Ascending aorta (tissue), 2 donors: ENCODE measurements around the gene SLC25A21. TPM values are rescaled to one million over a fixed set of nuclear protein-coding genes. Genes with fewer than 3 reads are reported as not detected.

Source experiments
- DNase-seq, 2 donors: peaks; one replicate each; pipeline ENCODE4 v3.0.0-alpha.2; 2019; ENCODE audit warnings: low spot score in 2 of 2
- H3K27ac ChIP-seq, 2 donors: fragments of 200-600 bp; sonication (generic); one replicate each; pipeline ENCODE4 v1.5.1; 2016 to 2017; ENCODE audit warnings: mild to moderate bottlenecking in 1 of 2
- H3K27me3 ChIP-seq: fragments of 200-600 bp; sonication (generic); one replicate; pipeline ENCODE4 v1.5.1; 2017
- H3K36me3 ChIP-seq, 2 donors: fragments of 200-600 bp; sonication (generic); one replicate each; pipeline ENCODE4 v1.5.1; 2016
- H3K4me1 ChIP-seq, 2 donors: fragments of 200-600 bp; sonication (generic); one replicate each; pipeline ENCODE4 v1.5.1; 2016 to 2017; ENCODE audit warnings: mild to moderate bottlenecking in 1 of 2
- H3K4me3 ChIP-seq, 2 donors: fragments of 200-600 bp; sonication (generic); one replicate each; pipeline ENCODE4 v1.5.1; 2016 to 2017; ENCODE audit warnings: mild to moderate bottlenecking in 1 of 2
- H3K9me3 ChIP-seq, 2 donors: fragments of 200-600 bp; sonication (generic); one replicate each; pipeline ENCODE4 v1.5.1; 2016
- intact Hi-C: fragments of 100-400 bp; cut with DNase I; formaldehyde crosslinking; loops from one replicate; pipeline ENCODE4 v1.15.1; 2023
- total RNA-seq: library from RNA; depleted of rRNA; stranded (reverse); fragments of >200 nt; gene quantifications from one replicate; pipeline ENCODE4 v1.1.0, GENCODE V29; 2016
- TF ChIP-seq, protein P1 (sequence below), 3 experiments: fragments of 200-600 bp in 2 of 3; fragments of 450-650 bp in 1 of 3; sonication (generic) in 2 of 3; IDR thresholded peaks; one replicate each; pipeline ENCODE4 v1.5.1; 2016 to 2019; ENCODE audit warnings: antibody characterized with exemption in 3 of 3, mild to moderate bottlenecking in 1 of 3, moderate library complexity in 1 of 3

Gene SLC25A21
- total RNA-seq, 1 donor from 2014 or later, result not detected

DNA sequence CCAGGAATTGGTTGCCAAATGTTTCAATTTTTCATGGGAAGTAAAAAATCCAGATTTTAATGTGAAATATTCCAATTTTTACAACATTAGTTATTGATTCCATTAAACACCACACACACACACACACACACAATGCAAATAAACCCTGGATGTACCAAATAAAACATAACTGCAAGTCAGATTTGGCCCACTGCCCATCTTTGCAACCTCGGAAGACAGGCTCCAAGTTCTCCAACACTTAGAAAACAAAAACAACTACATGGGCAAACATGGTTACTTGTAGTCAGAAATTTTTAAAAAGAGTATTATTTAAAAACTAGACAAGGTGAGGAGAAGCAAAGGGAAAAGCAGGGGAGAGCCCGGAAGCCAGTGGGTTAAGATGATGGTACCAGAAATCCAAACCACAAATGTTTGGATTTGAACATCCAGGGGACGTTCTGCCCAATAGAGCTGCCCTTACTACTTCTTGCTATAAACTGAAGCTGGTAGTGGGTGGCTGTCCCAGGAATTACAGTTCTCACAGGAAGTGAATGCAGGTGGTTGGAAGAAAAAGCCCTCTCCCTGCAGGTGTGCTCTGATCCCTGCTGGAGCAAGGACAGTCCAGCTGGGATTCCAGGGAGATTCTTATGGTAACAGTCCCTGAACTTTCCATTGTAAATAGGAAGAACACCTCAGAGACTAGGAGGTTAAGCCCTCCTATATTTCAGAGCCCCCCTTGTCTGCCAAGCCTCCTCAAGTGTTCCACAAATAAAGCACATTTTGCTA, 111.7 kb downstream of the SLC25A21 start:
- no peak overlapping the region for H3K27ac ChIP-seq
- no peak overlapping the region for H3K4me3 ChIP-seq
- H3K36me3 ChIP-seq, result no peaks in the 10 kb centered on the region
- DNase-seq, result no peak
- H3K4me1 ChIP-seq, result no peaks in the 10 kb centered on the region
- no peaks in the 10 kb centered on the region for H3K9me3 ChIP-seq
- TF ChIP-seq, protein P1, sequence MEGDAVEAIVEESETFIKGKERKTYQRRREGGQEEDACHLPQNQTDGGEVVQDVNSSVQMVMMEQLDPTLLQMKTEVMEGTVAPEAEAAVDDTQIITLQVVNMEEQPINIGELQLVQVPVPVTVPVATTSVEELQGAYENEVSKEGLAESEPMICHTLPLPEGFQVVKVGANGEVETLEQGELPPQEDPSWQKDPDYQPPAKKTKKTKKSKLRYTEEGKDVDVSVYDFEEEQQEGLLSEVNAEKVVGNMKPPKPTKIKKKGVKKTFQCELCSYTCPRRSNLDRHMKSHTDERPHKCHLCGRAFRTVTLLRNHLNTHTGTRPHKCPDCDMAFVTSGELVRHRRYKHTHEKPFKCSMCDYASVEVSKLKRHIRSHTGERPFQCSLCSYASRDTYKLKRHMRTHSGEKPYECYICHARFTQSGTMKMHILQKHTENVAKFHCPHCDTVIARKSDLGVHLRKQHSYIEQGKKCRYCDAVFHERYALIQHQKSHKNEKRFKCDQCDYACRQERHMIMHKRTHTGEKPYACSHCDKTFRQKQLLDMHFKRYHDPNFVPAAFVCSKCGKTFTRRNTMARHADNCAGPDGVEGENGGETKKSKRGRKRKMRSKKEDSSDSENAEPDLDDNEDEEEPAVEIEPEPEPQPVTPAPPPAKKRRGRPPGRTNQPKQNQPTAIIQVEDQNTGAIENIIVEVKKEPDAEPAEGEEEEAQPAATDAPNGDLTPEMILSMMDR (IDR thresholded peaks at IDR 0.05), result no peak
- intact Hi-C loops, result no loop called here
- no peaks in the 10 kb centered on the region for H3K27me3 ChIP-seq

DNA sequence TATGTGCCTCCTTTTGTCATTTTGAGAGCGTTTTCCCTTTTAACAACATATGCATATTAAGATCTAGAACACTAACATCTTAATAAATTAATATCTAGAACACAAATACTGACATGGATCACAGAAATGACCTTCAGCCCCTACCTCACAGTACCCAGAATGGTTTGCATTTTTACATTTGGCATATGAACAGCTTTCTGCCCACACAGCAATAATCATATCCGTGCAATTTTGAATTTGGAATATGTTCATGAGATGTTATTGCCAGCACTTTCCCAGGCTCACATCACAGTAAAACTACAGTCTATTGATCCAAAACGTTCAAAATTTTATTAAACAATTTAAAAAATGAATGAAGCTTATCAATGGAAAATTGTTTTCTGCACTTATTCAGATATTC, 114.6 kb downstream of the SLC25A21 start:
- TF ChIP-seq, protein P1 (IDR thresholded peaks at IDR 0.05), result no peak
- H3K9me3 ChIP-seq, result peaks cover 0 to 5% of the 10 kb centered on the region in 2 donors
- intact Hi-C loops, result no loop called here
- H3K4me1 ChIP-seq, result no peaks in the 10 kb centered on the region
- H3K4me3 ChIP-seq, result no peak overlapping the region
- no peak overlapping the region for H3K27ac ChIP-seq
- no peak for DNase-seq
- no peaks in the 10 kb centered on the region for H3K36me3 ChIP-seq
- H3K27me3 ChIP-seq, result no peaks in the 10 kb centered on the region

DNA sequence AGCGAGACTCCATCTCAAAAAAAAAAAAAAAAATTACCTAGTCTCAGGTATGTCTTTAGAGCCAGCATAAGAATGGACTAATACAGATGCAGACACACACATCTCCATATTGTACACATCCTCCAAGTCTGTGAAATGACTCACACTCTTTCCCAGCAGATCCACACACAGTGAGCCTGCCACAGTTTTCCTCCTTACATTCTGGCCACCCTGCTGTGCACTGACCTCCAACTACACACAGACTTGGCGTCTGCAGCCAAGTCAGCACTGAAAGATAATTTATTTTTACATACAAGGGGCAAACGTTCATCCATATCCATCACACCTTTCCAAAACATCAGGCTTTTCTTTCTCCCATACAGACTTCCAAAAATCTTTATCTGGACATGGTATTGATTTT, 115.9 kb downstream of the SLC25A21 start:
- Histone ChIP-seq H3K4me1 (no peaks in the 10 kb centered on the region), H3K9me3 (peaks cover 0 to 5% of the 10 kb centered on the region in 2 donors), H3K36me3 (no peaks in the 10 kb centered on the region), H3K27ac (no peak overlapping the region), H3K27me3 (no peaks in the 10 kb centered on the region), H3K4me3 (no peak overlapping the region)
- TF ChIP-seq, protein P1 (IDR thresholded peaks at IDR 0.05), result no peak
- intact Hi-C loops, result no loop called here
- no peak for DNase-seq

DNA sequence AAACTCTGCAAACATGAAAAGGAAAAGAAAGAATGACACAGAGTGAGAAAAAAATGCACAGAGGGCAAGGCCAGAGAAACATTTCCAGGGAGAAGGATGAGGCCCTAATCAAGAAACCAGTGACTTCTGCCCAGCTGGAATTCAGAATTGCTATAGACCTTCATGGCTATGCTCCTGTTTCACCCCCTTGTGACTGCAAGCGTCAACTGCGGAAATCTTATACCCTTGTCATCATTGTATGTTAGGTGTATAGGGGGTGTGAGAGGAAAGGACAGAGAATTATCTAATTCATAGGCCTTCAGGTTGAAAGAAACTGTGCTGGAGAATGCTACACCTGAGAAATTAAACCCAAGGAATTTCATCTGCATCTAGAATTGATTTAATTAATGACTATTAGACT, 117.5 kb downstream of the SLC25A21 start:
- Histone ChIP-seq H3K4me1 (no peaks in the 10 kb centered on the region), H3K4me3 (no peak overlapping the region), H3K27ac (no peak overlapping the region), H3K36me3 (no peaks in the 10 kb centered on the region), H3K9me3 (peaks cover 0 to 5% of the 10 kb centered on the region in 2 donors), H3K27me3 (no peaks in the 10 kb centered on the region)
- TF ChIP-seq, protein P1 (IDR thresholded peaks at IDR 0.05), result no peak
- no peak for DNase-seq
- intact Hi-C loops, result no loop called here

DNA sequence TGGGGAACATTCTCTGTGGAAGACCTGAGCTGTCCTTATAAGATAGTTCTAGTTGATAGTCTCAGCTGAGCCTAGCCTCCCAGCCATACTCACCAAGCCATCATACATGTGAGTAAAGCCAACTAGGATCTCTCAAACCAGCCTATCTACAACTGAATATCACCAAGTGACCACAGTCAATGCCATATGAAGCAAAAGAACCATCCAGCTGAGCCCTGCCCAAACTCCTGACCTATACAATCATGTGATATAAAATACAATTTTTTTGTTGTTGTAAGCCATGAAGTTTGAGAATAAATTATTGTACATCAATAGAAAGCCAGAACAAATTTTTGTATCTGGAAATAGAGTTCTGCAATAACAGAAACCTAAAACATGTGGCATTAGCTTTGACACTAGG, 118.3 kb downstream of the SLC25A21 start:
- DNase-seq, result no peak
- H3K4me3 ChIP-seq, result no peak overlapping the region
- intact Hi-C loops, result no loop called here

More for the DNA sequence above, 118.3 kb downstream of the SLC25A21 start:
- TF ChIP-seq, protein P1 (IDR thresholded peaks at IDR 0.05), result no peak
- no peaks in the 10 kb centered on the region for H3K36me3 ChIP-seq
- H3K27ac ChIP-seq, result no peak overlapping the region
- no peaks in the 10 kb centered on the region for H3K27me3 ChIP-seq
- H3K4me1 ChIP-seq, result no peaks in the 10 kb centered on the region
- peaks cover 0 to 5% of the 10 kb centered on the region in 2 donors for H3K9me3 ChIP-seq
